Liver (tissue), 9 donors: Measurements from ENCODE around the gene ZBTB47. TPM values are rescaled to one million over a fixed set of nuclear protein-coding genes. Genes with fewer than 3 reads are reported as not detected.

ENCODE experiments used
- DNase-seq: peaks from one replicate; pipeline ENCODE4 v3.0.0-alpha.2; 2017; ENCODE audit warnings: low spot score
- H3K27ac ChIP-seq, 2 donors: one replicate each; pipeline ENCODE4 v1.7.0; 2013; ENCODE audit warnings: inconsistent platforms in 2 of 2, low read length in 2 of 2, control low read depth in 1 of 2, low read depth in 1 of 2, mild to moderate bottlenecking in 1 of 2
- H3K27me3 ChIP-seq, 4 donors: one replicate each; pipeline versions ENCODE4 v1.6.1 to v1.7.0; 2013; ENCODE audit warnings: low read length in 3 of 4, inconsistent platforms in 1 of 4, mild to moderate bottlenecking in 1 of 4, moderate library complexity in 1 of 4; ENCODE audit not compliant: control insufficient read depth in 4 of 4, insufficient read depth in 4 of 4
- H3K36me3 ChIP-seq, 4 donors: one replicate each; pipeline versions ENCODE4 v1.6.1 to v1.7.0; 2013; ENCODE audit warnings: low read length in 3 of 4, mild to moderate bottlenecking in 3 of 4, low read depth in 1 of 4, moderate library complexity in 1 of 4; ENCODE audit not compliant: control insufficient read depth in 4 of 4, insufficient read depth in 3 of 4
- H3K4me1 ChIP-seq, 4 donors: one replicate each; pipeline versions ENCODE4 v1.6.1 to v1.7.0; 2013; ENCODE audit warnings: low read length in 3 of 4, mild to moderate bottlenecking in 3 of 4, moderate library complexity in 1 of 4; ENCODE audit not compliant: control insufficient read depth in 4 of 4, insufficient read depth in 4 of 4
- H3K4me3 ChIP-seq, 3 donors: one replicate each; pipeline versions ENCODE4 v1.6.1 to v1.7.0; 2013; ENCODE audit warnings: low read length in 3 of 3, control low read depth in 1 of 3, low read depth in 1 of 3, mild to moderate bottlenecking in 1 of 3
- H3K9ac ChIP-seq, 2 donors: one replicate each; pipeline ENCODE4 v1.7.0; 2013; ENCODE audit warnings: low read length in 2 of 2, mild to moderate bottlenecking in 2 of 2, moderate library complexity in 2 of 2, control low read depth in 1 of 2, low read depth in 1 of 2
- H3K9me3 ChIP-seq, 4 donors: one replicate each; pipeline versions ENCODE4 v1.6.1 to v1.7.0; 2013; ENCODE audit warnings: low read length in 3 of 4; ENCODE audit not compliant: control insufficient read depth in 4 of 4
- EGR1 ChIP-seq, 2 donors: IDR thresholded peaks; 2 replicates each; pipeline ENCODE4 v1.6.1; 2016 to 2018; ENCODE audit warnings: antibody characterized with exemption in 2 of 2, low read depth in 2 of 2
- FOXA1 ChIP-seq: IDR thresholded peaks from 2 replicates; pipeline ENCODE4 v1.6.1; 2016; ENCODE audit warnings: antibody characterized with exemption
- FOXA2 ChIP-seq: IDR thresholded peaks from 2 replicates; pipeline ENCODE4 v1.6.1; 2016; ENCODE audit warnings: antibody characterized with exemption
- GABPA ChIP-seq, 2 donors: IDR thresholded peaks in 1 of 2; conservative IDR thresholded peaks in 1 of 2; 2 replicates each; pipeline ENCODE4 v1.6.1; 2016; ENCODE audit warnings: antibody characterized with exemption in 2 of 2, mild to moderate bottlenecking in 1 of 2, moderate library complexity in 1 of 2
- HNF4A ChIP-seq, 2 donors: conservative IDR thresholded peaks; 2 replicates each; pipeline ENCODE4 v1.6.1; 2016; ENCODE audit warnings: antibody characterized with exemption in 2 of 2, mild to moderate bottlenecking in 2 of 2
- HNF4G ChIP-seq: IDR thresholded peaks from 2 replicates; pipeline ENCODE4 v1.6.1; 2016; ENCODE audit warnings: antibody characterized with exemption
- JUND ChIP-seq, 2 donors: IDR thresholded peaks; 2 replicates each; pipeline ENCODE4 v1.6.1; 2016; ENCODE audit warnings: antibody characterized with exemption in 2 of 2
- NR2F2 ChIP-seq: IDR thresholded peaks from 2 replicates; pipeline ENCODE4 v1.6.1; 2016; ENCODE audit warnings: antibody characterized with exemption
- RAD21 ChIP-seq, 2 donors: IDR thresholded peaks; 2 replicates each; pipeline ENCODE4 v1.6.1; 2016; ENCODE audit warnings: antibody characterized with exemption in 2 of 2, mild to moderate bottlenecking in 2 of 2
- RXRA ChIP-seq, 2 donors: IDR thresholded peaks; 2 replicates each; pipeline ENCODE4 v1.6.1; 2017 to 2018; ENCODE audit warnings: antibody characterized with exemption in 2 of 2, mild to moderate bottlenecking in 1 of 2
- SP1 ChIP-seq: IDR thresholded peaks from 2 replicates; pipeline ENCODE4 v1.6.1; 2018; ENCODE audit warnings: antibody characterized with exemption, mild to moderate bottlenecking
- TAF1 ChIP-seq: conservative IDR thresholded peaks from 2 replicates; pipeline ENCODE4 v1.6.1; 2016; ENCODE audit warnings: antibody characterized with exemption, mild to moderate bottlenecking
- YY1 ChIP-seq: IDR thresholded peaks from 2 replicates; pipeline ENCODE4 v1.6.1; 2016; ENCODE audit warnings: antibody characterized with exemption, mild to moderate bottlenecking
- WGBS: extraction: QIAGEN DNeasy Blood & Tissue Kit; methylation state at CpG from one replicate; pipeline ENCODE4 v1.1.7; 2013; 5-methylcytosine and 5-hydroxymethylcytosine counted together
- polyA plus RNA-seq, 2 donors: library from polyadenylated mRNA; stranded (reverse) in 1 of 2; unstranded in 1 of 2; fragments of 200-250 nt in 1 of 2; fragments of >200 nt in 1 of 2; fragmentation: Nextera tagmentation in 1 of 2; extraction: Ambion mirVana in 1 of 2; gene quantifications; one replicate each; pipeline versions ENCODE4 v1.2.1 to v1.2.3, GENCODE V29; 2013 to 2015
- total RNA-seq, 2 donors: library from RNA; depleted of rRNA; stranded (reverse); fragments of >200 nt; gene quantifications; one replicate each; pipeline ENCODE4 v1.2.3, GENCODE V29; 2014
- TF ChIP-seq, protein P1 (sequence below): IDR thresholded peaks from 2 replicates; pipeline ENCODE4 v1.6.1; 2016; ENCODE audit warnings: antibody characterized with exemption
- TF ChIP-seq, protein P2 (sequence below): fragments of 150-350 bp; IDR thresholded peaks from 2 replicates; pipeline ENCODE4 v1.5.1; 2017; ENCODE audit warnings: improper control_type of control experiment, low read depth, low read length; ENCODE audit not compliant: missing input control
- TF ChIP-seq, protein P3 (sequence below): IDR thresholded peaks from 2 replicates; pipeline ENCODE4 v1.6.1; 2016; ENCODE audit warnings: antibody characterized with exemption
- TF ChIP-seq, protein P4 (sequence below): IDR thresholded peaks from 2 replicates; pipeline ENCODE4 v1.6.1; 2016; ENCODE audit warnings: antibody characterized with exemption, mild to moderate bottlenecking
- TF ChIP-seq, protein P5 (sequence below): IDR thresholded peaks from 2 replicates; pipeline ENCODE4 v1.6.1; 2016; ENCODE audit warnings: antibody characterized with exemption
- donor health status: healthy.
- donor health status: healthy.
- donor health status: healthy.
- donor health status: healthy.
- donor health status: healthy.

ZBTB47 gene
- total and polyA plus RNA-seq, 4 donors = 0.42 to 7.4 (median 4.2) TPM

DNA sequence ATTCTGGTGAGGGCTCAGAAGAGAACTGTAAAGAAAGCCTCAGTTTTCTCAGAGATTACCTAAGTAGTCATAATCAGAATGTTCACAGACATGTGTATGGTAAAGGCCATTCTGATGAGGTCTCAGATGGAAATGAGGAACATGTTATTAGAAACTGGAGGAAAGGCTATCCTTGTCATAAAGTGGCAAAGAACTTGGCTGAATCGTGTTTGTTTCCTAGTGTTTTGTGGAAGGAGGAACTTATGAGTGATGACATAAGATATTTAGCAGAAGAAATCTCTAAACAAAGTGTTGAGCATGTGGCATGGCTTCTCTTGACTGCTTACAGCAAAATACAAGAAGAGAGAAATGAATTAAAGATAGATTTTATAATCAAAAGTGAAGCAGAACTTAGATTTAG lies 19.0 kb downstream of the ZBTB47 start:
- Histone ChIP-seq H3K9me3 (peaks cover 0 to 3% (median 1%) of the 10 kb centered on the region in 4 donors), H3K9ac (no peak overlapping the region), H3K4me1 (no peaks in the 10 kb centered on the region), H3K27me3 (no peaks in the 10 kb centered on the region), H3K27ac (no peak overlapping the region), H3K36me3 (no peaks in the 10 kb centered on the region), H3K4me3 (no peak overlapping the region)
- DNase-seq = no peak
- 51% methylated on average over 1 of the region's 1 CpG for WGBS
- TF ChIP-seq EGR1 (IDR thresholded peaks at IDR 0.05; ENCODE audit: low read depth in 2 of 2) = no peak
- no peak for TF ChIP-seq HNF4A (conservative IDR thresholded peaks at IDR 0.05)
- no peak for TF ChIP-seq GABPA (IDR thresholded peaks at IDR 0.05 in 1 of 2, conservative IDR thresholded peaks at IDR 0.05 in 1 of 2)
- TF ChIP-seq, protein P1, sequence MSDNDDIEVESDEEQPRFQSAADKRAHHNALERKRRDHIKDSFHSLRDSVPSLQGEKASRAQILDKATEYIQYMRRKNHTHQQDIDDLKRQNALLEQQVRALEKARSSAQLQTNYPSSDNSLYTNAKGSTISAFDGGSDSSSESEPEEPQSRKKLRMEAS = no peak
- no peak for TF ChIP-seq FOXA1
- TF ChIP-seq TAF1 = no peak
- TF ChIP-seq SP1 = no peak

DNA sequence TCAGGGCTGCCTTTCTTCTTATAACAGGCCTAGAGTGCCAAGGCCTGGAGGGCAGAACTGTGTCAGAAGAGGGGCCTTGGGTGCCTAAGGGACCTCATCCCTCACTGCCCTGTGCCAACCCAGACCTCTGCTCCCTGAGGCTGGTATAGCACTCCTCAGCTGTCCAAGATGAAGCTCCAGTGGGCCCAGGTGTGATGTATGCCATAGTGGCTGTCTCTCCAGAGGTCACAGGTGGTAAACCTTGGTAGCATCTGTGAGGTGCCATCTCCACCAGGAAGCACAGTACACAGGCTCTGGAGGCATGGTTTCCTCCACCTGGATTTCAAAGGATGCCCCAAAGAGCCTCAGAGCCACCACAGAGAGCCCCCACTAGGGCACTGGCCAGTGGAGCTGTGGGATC lies 19.6 kb downstream of the ZBTB47 start:
- Histone ChIP-seq H3K9ac (no peak overlapping the region), H3K27me3 (no peaks in the 10 kb centered on the region), H3K4me1 (no peaks in the 10 kb centered on the region), H3K4me3 (no peak overlapping the region), H3K27ac (no peak overlapping the region), H3K9me3 (peaks cover 0 to 3% (median 1%) of the 10 kb centered on the region in 4 donors), H3K36me3 (no peaks in the 10 kb centered on the region)
- no peak for TF ChIP-seq HNF4A (conservative IDR thresholded peaks at IDR 0.05)
- TF ChIP-seq HNF4G = no peak
- TF ChIP-seq RAD21 (IDR thresholded peaks at IDR 0.05) = no peak
- no peak for TF ChIP-seq JUND (IDR thresholded peaks at IDR 0.05)
- TF ChIP-seq, protein P2, sequence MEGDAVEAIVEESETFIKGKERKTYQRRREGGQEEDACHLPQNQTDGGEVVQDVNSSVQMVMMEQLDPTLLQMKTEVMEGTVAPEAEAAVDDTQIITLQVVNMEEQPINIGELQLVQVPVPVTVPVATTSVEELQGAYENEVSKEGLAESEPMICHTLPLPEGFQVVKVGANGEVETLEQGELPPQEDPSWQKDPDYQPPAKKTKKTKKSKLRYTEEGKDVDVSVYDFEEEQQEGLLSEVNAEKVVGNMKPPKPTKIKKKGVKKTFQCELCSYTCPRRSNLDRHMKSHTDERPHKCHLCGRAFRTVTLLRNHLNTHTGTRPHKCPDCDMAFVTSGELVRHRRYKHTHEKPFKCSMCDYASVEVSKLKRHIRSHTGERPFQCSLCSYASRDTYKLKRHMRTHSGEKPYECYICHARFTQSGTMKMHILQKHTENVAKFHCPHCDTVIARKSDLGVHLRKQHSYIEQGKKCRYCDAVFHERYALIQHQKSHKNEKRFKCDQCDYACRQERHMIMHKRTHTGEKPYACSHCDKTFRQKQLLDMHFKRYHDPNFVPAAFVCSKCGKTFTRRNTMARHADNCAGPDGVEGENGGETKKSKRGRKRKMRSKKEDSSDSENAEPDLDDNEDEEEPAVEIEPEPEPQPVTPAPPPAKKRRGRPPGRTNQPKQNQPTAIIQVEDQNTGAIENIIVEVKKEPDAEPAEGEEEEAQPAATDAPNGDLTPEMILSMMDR = no peak
- no peak for TF ChIP-seq YY1
- TF ChIP-seq, protein P3, sequence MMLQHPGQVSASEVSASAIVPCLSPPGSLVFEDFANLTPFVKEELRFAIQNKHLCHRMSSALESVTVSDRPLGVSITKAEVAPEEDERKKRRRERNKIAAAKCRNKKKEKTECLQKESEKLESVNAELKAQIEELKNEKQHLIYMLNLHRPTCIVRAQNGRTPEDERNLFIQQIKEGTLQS = no peak
- no peak for TF ChIP-seq GABPA (IDR thresholded peaks at IDR 0.05 in 1 of 2, conservative IDR thresholded peaks at IDR 0.05 in 1 of 2)
- TF ChIP-seq, protein P1 = no peak
- no peak for TF ChIP-seq EGR1 (IDR thresholded peaks at IDR 0.05; ENCODE audit: low read depth in 2 of 2)
- no peak for TF ChIP-seq RXRA (IDR thresholded peaks at IDR 0.05)
- no peak for TF ChIP-seq FOXA1
- no peak for TF ChIP-seq TAF1
- TF ChIP-seq SP1 = no peak
- TF ChIP-seq, protein P4, sequence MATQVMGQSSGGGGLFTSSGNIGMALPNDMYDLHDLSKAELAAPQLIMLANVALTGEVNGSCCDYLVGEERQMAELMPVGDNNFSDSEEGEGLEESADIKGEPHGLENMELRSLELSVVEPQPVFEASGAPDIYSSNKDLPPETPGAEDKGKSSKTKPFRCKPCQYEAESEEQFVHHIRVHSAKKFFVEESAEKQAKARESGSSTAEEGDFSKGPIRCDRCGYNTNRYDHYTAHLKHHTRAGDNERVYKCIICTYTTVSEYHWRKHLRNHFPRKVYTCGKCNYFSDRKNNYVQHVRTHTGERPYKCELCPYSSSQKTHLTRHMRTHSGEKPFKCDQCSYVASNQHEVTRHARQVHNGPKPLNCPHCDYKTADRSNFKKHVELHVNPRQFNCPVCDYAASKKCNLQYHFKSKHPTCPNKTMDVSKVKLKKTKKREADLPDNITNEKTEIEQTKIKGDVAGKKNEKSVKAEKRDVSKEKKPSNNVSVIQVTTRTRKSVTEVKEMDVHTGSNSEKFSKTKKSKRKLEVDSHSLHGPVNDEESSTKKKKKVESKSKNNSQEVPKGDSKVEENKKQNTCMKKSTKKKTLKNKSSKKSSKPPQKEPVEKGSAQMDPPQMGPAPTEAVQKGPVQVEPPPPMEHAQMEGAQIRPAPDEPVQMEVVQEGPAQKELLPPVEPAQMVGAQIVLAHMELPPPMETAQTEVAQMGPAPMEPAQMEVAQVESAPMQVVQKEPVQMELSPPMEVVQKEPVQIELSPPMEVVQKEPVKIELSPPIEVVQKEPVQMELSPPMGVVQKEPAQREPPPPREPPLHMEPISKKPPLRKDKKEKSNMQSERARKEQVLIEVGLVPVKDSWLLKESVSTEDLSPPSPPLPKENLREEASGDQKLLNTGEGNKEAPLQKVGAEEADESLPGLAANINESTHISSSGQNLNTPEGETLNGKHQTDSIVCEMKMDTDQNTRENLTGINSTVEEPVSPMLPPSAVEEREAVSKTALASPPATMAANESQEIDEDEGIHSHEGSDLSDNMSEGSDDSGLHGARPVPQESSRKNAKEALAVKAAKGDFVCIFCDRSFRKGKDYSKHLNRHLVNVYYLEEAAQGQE = no peak
- TF ChIP-seq NR2F2 = no peak
- TF ChIP-seq FOXA2 = no peak
- TF ChIP-seq, protein P5, sequence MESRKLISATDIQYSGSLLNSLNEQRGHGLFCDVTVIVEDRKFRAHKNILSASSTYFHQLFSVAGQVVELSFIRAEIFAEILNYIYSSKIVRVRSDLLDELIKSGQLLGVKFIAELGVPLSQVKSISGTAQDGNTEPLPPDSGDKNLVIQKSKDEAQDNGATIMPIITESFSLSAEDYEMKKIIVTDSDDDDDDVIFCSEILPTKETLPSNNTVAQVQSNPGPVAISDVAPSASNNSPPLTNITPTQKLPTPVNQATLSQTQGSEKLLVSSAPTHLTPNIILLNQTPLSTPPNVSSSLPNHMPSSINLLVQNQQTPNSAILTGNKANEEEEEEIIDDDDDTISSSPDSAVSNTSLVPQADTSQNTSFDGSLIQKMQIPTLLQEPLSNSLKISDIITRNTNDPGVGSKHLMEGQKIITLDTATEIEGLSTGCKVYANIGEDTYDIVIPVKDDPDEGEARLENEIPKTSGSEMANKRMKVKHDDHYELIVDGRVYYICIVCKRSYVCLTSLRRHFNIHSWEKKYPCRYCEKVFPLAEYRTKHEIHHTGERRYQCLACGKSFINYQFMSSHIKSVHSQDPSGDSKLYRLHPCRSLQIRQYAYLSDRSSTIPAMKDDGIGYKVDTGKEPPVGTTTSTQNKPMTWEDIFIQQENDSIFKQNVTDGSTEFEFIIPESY = no peak
- DNase-seq = no peak
